ENCODE data around the gene PIGT.

Gene PIGT

GRCh38 chr20:45440424-45440823, 24.5 kb downstream of the PIGT start:
- TF ChIP-seq, protein P1, sequence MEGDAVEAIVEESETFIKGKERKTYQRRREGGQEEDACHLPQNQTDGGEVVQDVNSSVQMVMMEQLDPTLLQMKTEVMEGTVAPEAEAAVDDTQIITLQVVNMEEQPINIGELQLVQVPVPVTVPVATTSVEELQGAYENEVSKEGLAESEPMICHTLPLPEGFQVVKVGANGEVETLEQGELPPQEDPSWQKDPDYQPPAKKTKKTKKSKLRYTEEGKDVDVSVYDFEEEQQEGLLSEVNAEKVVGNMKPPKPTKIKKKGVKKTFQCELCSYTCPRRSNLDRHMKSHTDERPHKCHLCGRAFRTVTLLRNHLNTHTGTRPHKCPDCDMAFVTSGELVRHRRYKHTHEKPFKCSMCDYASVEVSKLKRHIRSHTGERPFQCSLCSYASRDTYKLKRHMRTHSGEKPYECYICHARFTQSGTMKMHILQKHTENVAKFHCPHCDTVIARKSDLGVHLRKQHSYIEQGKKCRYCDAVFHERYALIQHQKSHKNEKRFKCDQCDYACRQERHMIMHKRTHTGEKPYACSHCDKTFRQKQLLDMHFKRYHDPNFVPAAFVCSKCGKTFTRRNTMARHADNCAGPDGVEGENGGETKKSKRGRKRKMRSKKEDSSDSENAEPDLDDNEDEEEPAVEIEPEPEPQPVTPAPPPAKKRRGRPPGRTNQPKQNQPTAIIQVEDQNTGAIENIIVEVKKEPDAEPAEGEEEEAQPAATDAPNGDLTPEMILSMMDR (conservative IDR thresholded peaks at IDR 0.05; ENCODE audit: low read depth, low read length): no peak
- DNase-seq (ENCODE audit: low read depth): no peak
- no peak overlapping the region for H3K4me3 ChIP-seq (ENCODE audit: low read depth, low read length)

GRCh38 chr20:45440891-45441685, 25.1 kb downstream of the PIGT start:
- H3K4me3 ChIP-seq (ENCODE audit: low read depth, low read length): no peak overlapping the region
- TF ChIP-seq, protein P1 (conservative IDR thresholded peaks at IDR 0.05; ENCODE audit: low read depth, low read length): no peak
- DNase-seq (ENCODE audit: low read depth): no peak

GRCh38 chr20:45441746-45442145, 25.8 kb downstream of the PIGT start:
- H3K4me3 ChIP-seq (ENCODE audit: low read depth, low read length): no peak overlapping the region
- TF ChIP-seq, protein P1 (conservative IDR thresholded peaks at IDR 0.05; ENCODE audit: low read depth, low read length): no peak
- no peak for DNase-seq (ENCODE audit: low read depth)

DNA sequence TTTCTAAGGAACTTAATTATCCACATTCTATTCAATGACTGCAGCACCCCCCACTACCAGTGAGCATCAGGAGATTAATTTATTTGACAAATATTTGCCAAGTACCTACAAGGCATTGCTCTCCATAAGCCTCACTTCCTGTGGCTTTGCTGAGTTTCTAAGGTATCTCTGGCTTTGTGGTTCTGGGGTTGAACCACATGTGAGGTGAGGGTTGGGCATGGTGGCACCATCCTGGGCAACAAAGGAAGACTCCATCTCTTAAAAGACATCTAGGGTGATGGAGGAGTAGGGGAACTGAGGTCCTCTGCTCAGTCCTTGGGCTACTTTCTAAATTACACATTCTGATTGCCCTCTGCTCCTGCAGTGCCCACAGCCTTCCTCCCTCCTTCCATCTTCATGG, 28.1 kb downstream of the PIGT start:
- TF ChIP-seq, protein P1 (conservative IDR thresholded peaks at IDR 0.05; ENCODE audit: low read depth, low read length): no peak
- H3K4me3 ChIP-seq (ENCODE audit: low read depth, low read length): no peak overlapping the region
- DNase-seq (ENCODE audit: low read depth): no peak

DNA sequence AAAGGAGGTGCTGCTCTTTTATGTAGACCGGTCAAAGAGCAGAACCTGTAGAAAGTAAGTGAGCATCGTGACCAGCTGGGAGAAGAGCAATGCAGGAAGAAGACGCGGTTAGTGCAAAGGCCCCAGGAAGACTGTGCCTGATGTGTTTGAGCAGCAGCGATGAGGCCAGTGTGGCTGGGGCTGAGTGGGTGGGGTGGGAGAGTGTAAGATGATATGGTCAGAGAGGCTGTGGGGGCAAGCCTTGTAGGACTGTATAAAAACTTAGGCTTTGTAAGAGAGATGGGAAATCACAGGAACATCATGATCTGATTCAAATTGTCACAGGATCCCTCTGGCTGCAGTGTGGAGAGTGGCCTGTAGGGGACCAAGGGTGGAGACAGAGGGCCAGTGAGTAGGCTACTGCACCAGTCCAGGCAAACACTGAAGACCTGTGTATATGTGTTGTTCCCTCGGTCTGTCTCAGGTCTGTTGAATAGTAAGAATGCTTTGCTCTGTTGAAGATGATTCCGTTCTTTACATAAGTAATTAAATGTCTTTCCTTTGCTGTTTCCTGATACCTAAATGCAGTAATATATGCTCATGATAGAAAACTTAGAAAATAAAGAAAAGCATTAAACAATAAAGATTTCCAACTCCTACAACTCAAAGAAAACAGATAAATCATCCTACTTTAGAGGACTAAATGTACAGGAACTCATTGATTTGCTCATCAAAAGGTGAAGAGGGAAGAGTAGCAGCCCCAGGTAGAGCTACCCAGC, 30.0 kb downstream of the PIGT start:
- TF ChIP-seq, protein P1 (conservative IDR thresholded peaks at IDR 0.05; ENCODE audit: low read depth, low read length): peak; percentile 65
- no peak overlapping the region for H3K4me3 ChIP-seq (ENCODE audit: low read depth, low read length)
- DNase-seq (ENCODE audit: low read depth): peak; percentile 39

DNA sequence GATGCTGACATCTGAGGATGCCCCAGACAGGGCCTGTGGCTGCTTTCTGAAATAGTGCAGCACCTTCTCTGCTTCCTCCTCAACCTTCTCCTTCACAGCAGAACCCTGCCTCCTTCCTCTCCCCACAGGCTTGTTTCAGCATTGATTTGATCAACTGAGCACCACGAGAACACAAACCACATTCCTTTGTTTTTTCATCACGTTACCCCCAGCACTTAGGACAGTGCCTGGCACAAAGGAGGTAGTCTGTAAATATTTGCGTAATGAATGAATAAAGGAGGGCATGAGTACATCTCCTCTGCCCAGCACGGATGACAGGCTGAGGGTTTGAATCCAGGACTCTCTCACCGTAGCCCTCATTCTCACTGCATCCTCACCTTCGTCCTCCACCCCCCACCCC, 32.3 kb downstream of the PIGT start:
- DNase-seq (ENCODE audit: low read depth): no peak
- no peak overlapping the region for H3K4me3 ChIP-seq (ENCODE audit: low read depth, low read length)
- TF ChIP-seq, protein P1 (conservative IDR thresholded peaks at IDR 0.05; ENCODE audit: low read depth, low read length): no peak

Data from choroid plexus epithelial cell (primary cell).